Measurements from ENCODE around the gene LRRC73.
"Not testable (repeated sequence)": the region's sequence is repeated elsewhere in the genome, so short reads cannot be mapped to it uniquely, and the experiment has no call there.

Gene LRRC73

DNA sequence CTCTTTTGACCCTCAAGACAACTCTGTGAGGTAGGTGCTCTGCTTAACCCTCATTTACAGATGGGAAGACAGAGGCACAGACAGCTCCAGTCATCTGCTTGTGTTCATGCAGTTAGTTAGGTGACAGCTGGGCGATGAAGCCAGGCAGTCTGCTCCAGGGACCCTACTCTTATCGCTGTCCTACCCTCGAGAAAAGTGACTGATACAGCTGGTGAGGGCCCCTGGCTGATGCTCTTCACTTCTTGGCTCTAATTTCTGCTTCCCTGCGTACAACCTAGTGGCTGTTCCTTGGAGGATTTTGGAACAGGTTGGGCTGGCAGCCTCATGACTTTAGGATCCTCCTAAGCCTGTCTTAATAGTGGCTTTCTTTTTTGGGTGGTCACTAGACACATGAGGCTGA is 41.9 kb downstream of the LRRC73 start:
- CTCF ChIA-PET: no interaction called here

DNA sequence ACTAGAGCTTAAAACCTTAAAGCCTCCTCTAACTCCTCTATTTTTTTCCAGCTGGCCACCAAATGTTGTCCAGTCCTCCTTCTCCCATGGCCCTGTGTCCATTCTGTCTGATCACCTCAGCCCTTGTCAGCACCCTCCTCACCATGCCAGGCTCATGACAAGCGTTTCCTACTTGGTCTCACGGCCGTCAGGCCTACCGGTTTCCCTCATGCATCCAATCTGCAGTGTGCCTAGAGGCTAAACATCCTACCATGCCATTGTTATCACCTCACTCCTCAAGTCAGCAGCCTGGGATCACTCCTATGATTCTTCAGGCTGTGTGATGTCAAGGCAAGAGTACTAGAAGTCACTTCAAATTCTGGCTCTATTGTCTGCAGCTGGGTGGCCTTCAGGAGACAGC is 42.4 kb downstream of the LRRC73 start:
- DNase-seq (ENCODE audit: low read depth, low spot score): no peak
- TF ChIP-seq, protein P1, sequence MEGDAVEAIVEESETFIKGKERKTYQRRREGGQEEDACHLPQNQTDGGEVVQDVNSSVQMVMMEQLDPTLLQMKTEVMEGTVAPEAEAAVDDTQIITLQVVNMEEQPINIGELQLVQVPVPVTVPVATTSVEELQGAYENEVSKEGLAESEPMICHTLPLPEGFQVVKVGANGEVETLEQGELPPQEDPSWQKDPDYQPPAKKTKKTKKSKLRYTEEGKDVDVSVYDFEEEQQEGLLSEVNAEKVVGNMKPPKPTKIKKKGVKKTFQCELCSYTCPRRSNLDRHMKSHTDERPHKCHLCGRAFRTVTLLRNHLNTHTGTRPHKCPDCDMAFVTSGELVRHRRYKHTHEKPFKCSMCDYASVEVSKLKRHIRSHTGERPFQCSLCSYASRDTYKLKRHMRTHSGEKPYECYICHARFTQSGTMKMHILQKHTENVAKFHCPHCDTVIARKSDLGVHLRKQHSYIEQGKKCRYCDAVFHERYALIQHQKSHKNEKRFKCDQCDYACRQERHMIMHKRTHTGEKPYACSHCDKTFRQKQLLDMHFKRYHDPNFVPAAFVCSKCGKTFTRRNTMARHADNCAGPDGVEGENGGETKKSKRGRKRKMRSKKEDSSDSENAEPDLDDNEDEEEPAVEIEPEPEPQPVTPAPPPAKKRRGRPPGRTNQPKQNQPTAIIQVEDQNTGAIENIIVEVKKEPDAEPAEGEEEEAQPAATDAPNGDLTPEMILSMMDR (IDR thresholded peaks at IDR 0.05; ENCODE audit: insufficient read depth, low read length, missing control alignments): no peak
- CTCF ChIA-PET: no interaction called here
- POLR2A ChIA-PET: no interaction called here
- H3K4me3 ChIP-seq (ENCODE audit: low read depth, low read length): no peak overlapping the region

More for the DNA sequence above, 41.9 kb downstream of the LRRC73 start:
- POLR2A ChIA-PET: no interaction called here
- DNase-seq (ENCODE audit: low read depth, low spot score): no peak
- H3K4me3 ChIP-seq (ENCODE audit: low read depth, low read length): no peak overlapping the region
- TF ChIP-seq, protein P1 (IDR thresholded peaks at IDR 0.05; ENCODE audit: insufficient read depth, low read length, missing control alignments): no peak

DNA sequence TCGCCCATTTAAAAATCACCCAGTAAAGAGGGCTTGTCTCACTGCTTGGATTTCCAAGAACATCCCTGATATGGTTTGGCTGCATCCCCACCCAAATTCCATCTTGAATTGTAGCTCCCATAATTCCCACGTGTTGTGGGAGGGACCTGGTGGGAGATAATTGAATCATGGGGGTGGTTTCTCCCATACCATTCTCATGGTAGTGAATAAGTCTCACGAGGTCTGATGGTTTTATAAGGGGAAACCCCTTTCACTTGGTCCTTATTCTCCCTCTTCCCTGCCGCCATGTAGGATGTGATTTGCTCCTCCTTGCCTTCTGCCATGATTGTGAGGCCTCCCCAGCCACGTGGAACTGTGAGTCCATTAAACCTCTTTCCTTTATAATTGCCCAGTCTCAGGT is 42.9 kb downstream of the LRRC73 start:
- DNase-seq (ENCODE audit: low read depth, low spot score); H3K4me3 ChIP-seq (ENCODE audit: low read depth, low read length); CTCF ChIA-PET; POLR2A ChIA-PET: not testable (repeated sequence)

DNA sequence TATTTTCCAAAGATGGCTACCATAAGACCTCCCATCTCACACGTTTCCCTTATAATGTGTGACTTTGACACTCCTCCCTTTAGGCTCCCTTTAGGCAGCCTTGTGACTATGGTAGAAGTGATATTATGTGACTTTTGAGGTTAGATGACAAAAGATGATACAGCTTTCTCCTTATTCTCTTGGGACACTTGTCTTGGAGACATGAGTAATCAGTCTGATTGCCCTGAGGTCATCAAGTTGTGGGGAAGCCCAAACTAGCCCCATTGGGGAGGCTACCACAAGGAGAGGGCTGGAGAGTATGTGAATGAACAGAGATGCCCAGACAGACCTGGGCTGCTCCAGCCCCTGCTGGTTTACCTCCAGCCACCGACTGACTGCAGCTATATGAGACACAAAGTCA is 44.2 kb downstream of the LRRC73 start:
- POLR2A ChIA-PET: no interaction called here
- TF ChIP-seq, protein P1 (IDR thresholded peaks at IDR 0.05; ENCODE audit: insufficient read depth, low read length, missing control alignments): no peak
- no peak for DNase-seq (ENCODE audit: low read depth, low spot score)
- CTCF ChIA-PET: interaction anchor here (1.2 to 3.4 kb wide), 3 partner anchors 9 to 41 kb away, joined by 3 to 18 read pairs (median 6); partner anchors contain the start of gene DLK2
- no peak overlapping the region for H3K4me3 ChIP-seq (ENCODE audit: low read depth, low read length)

DNA sequence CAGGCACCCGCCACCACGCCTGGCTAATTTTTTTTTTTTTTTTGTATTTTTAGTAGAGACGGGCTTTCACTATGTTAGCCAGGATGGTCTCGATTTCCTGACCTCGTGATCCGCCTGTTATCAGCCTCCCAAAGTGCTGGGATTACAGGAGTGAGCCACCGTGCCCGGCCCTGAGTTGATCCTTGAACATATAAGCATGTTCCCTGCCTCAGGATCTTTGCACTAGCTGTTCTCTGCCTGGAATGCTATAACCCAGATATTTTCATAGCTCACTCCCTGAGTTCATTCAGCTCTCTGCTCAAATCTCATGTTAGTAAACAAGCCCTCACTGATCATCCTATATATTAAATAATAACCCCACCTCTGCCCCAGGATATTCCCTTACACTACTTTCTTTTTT is 45.8 kb downstream of the LRRC73 start:
- no peak for DNase-seq (ENCODE audit: low read depth, low spot score)
- no peak overlapping the region for H3K4me3 ChIP-seq (ENCODE audit: low read depth, low read length)
- TF ChIP-seq, protein P1 (IDR thresholded peaks at IDR 0.05; ENCODE audit: insufficient read depth, low read length, missing control alignments): no peak
- CTCF ChIA-PET: interaction anchor here (2.8 to 3.4 kb wide), 2 partner anchors 11 to 43 kb away, joined by 10 to 18 read pairs; no protein-coding TSS in a partner anchor
- POLR2A ChIA-PET: no interaction called here

DNA sequence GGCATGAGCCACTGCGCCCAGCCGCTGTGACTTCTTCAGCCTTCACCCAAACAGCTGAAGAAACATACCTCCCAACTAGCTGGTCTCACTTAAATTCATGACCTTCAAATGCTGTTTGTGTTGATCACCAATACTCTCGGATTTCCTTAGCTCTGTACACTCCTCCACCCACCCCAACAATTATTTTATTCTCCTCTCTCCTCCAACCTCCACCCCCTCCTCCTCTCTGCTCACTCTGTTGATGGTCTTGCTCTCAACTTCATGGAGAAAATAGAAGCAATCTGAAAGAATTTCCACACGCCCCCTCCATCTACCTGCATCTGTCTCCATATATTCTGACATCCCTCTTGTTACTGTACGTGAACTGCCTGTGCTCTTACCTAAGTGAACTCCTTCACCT is 48.2 kb downstream of the LRRC73 start:
- DNase-seq (ENCODE audit: low read depth, low spot score): no peak
- CTCF ChIA-PET: interaction anchor here (0.8 to 2.8 kb wide), 4 partner anchors 9 to 45 kb away, joined by 4 to 10 read pairs (median 6); no protein-coding TSS in a partner anchor
- POLR2A ChIA-PET: no interaction called here

More for the DNA sequence above, 48.2 kb downstream of the LRRC73 start:
- H3K4me3 ChIP-seq (ENCODE audit: low read depth, low read length): no peak overlapping the region
- TF ChIP-seq, protein P1 (IDR thresholded peaks at IDR 0.05; ENCODE audit: insufficient read depth, low read length, missing control alignments): no peak

Data from AG04449 (cell line).